ENCODE measurements around the gene LARP1B.

DNA sequence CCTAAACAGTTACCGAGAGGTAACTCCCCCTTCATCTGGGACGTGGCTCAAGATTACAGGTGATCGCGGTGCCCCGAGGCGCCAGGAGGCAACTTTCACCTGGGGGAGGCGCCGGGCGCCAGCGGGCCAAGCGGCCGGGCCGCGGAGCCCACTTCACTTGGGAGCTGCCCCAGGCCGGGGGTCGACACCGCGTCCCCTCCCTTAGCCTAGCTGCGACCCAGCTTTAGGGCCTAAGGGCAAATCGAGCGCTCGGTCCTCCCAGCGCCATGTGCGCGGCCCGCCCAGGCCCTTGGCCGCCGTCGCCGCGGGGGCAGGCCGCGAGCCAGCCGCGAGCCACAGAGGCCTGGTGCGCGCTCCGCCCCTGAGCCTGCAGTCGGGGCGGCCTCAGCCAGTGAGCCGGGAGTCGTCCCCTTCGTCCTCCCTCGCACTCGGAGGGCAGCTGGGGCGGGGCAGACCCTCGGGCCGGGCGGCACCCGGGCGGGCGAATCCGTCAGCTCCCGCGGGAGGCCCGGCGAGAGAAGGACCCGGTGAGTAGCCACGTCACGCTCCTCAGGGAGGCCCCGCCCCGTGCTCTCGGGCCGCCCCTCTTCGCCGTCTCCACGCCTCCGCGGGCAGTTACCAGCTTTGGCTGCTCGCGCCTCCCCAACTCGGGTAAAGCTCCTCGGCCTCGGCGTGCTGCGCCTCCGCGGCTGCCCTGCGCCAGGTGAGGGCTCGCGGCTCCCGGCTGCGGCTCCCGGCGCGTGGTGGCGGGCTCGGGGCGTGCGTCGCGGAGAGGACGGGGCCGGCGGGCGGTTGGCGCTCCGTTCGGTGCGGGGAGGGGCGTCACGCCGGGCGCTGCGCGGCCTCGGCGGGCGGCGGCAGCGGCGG lies at the start of gene LARP1B:
- TF ChIP-seq EP300 (IDR thresholded peaks at IDR 0.05; ENCODE audit: low read depth) = no peak
- TF ChIP-seq POLR2A (IDR thresholded peaks at IDR 0.05) = peak; percentile 83
- peak; percentile 94 to 96 (median 95) for TF ChIP-seq POLR2AphosphoS5 (IDR thresholded peaks at IDR 0.05)

Data from transverse colon (tissue), 3 donors.